OCI-LY7 (cell line): ENCODE data around the gene FDXACB1. TPM values are rescaled to one million over a fixed set of nuclear protein-coding genes. Genes with fewer than 3 reads are reported as not detected.
"Not testable (repeated sequence)": the region's sequence is repeated elsewhere in the genome, so short reads cannot be mapped to it uniquely, and the experiment has no call there.

ENCODE experiments used
- BruUV-seq: library from RNA; stranded (reverse); fragments of 400-500 nt; replicated peaks from 2 replicates; lab custom pipeline; 2021; lab: Mats Ljungman, UMichigan
- CTCF ChIA-PET: fragments of 300-600 bp; sonication (Branson Sonifier 250); formaldehyde crosslinking; loops from one replicate; lab custom pipeline; 2022; ENCODE audit warnings: antibody characterized with exemption; ENCODE audit not compliant: unreplicated experiment; lab: Charles Lee
- POLR2A ChIA-PET: fragments of 300-600 bp; sonication (Branson Sonifier 250); formaldehyde crosslinking; loops from one replicate; lab custom pipeline; 2022; ENCODE audit warnings: antibody characterized with exemption; lab: Charles Lee
- DNase-seq: peaks from one replicate; pipeline ENCODE4 v3.0.0-alpha.2; 2015; ENCODE audit warnings: low spot score
- H2AFZ ChIP-seq: fragments of 200-600 bp; sonication (generic), shearing (Covaris generic); 2 replicates; pipeline ENCODE4 v1.6.1; 2014; ENCODE audit warnings: mild to moderate bottlenecking, antibody characterized with exemption, low read length, moderate library complexity
- H3K27ac ChIP-seq: fragments of 200-600 bp; sonication (generic); 2 replicates; pipeline ENCODE4 v1.5.1; 2014; ENCODE audit warnings: mixed run types, low read depth, mild to moderate bottlenecking, moderate library complexity, low read length, inconsistent platforms; ENCODE audit not compliant: poor library complexity, severe bottlenecking
- H3K36me3 ChIP-seq: fragments of 200-600 bp; sonication (generic); 2 replicates; pipeline ENCODE4 v1.6.1; 2014; ENCODE audit warnings: mild to moderate bottlenecking, antibody characterized with exemption, low read length, moderate library complexity, mixed read lengths; ENCODE audit not compliant: insufficient read depth
- H3K4me1 ChIP-seq: fragments of 200-600 bp; sonication (generic); 2 replicates; pipeline ENCODE4 v1.5.1; 2014; ENCODE audit warnings: mild to moderate bottlenecking, low read length; ENCODE audit not compliant: insufficient read depth, poor library complexity, severe bottlenecking
- H3K4me2 ChIP-seq: fragments of 200-600 bp; sonication (generic); 2 replicates; pipeline ENCODE4 v1.6.1; 2014; ENCODE audit warnings: mild to moderate bottlenecking, low read length
- H3K4me3 ChIP-seq: fragments of 200-600 bp; sonication (generic); 2 replicates; pipeline ENCODE4 v1.5.1; 2014; ENCODE audit warnings: mild to moderate bottlenecking, low read depth, low read length; ENCODE audit not compliant: poor library complexity, severe bottlenecking
- H3K79me2 ChIP-seq: fragments of 200-600 bp; sonication (generic); 2 replicates; pipeline ENCODE4 v1.6.1; 2016; ENCODE audit warnings: low read depth, mild to moderate bottlenecking, low read length, moderate library complexity, mixed read lengths; ENCODE audit not compliant: insufficient read depth
- H3K9me2 ChIP-seq: fragments of 200-600 bp; sonication (generic); 2 replicates; pipeline ENCODE4 v1.6.1; 2016; ENCODE audit warnings: mild to moderate bottlenecking, low read length, mixed read lengths; ENCODE audit not compliant: insufficient read depth
- H3K9me3 ChIP-seq: fragments of 200-600 bp; sonication (generic); 2 replicates; pipeline ENCODE4 v1.6.1; 2014; ENCODE audit warnings: mild to moderate bottlenecking, mixed run types, low read length, mixed read lengths
- H4K20me1 ChIP-seq: fragments of 200-600 bp; sonication (generic); 2 replicates; pipeline ENCODE4 v1.6.1; 2014; ENCODE audit warnings: mild to moderate bottlenecking, antibody characterized with exemption, low read length, moderate library complexity, mixed read lengths; ENCODE audit not compliant: insufficient read depth
- CTCF ChIP-seq: fragments of 200-600 bp; sonication (generic); conservative IDR thresholded peaks from 2 replicates; pipeline ENCODE4 v1.5.1; 2014; ENCODE audit warnings: mild to moderate bottlenecking, antibody characterized with exemption, low read length, moderate library complexity, mixed read lengths
- EZH2phosphoT487 ChIP-seq: fragments of 200-600 bp; sonication (generic); IDR thresholded peaks from 2 replicates; pipeline ENCODE4 v1.6.1; 2018; ENCODE audit warnings: low read depth, borderline replicate concordance, mild to moderate bottlenecking, mixed run types, antibody characterized with exemption, low read length, moderate library complexity, mixed read lengths
- intact Hi-C: fragments of 100-400 bp; cut with micrococcal nuclease; formaldehyde crosslinking; loops from one replicate; pipeline ENCODE4 v1.10.0; 2022; ENCODE audit not compliant: unreplicated experiment
- total RNA-seq, 2 experiments: library from RNA; depleted of rRNA in 1 of 2; stranded (reverse); fragments of >200 nt in 1 of 2; shearing (Covaris generic) in 1 of 2; gene quantifications; 2 replicates each; pipeline ENCODE4 v1.2.3, GENCODE V29; 2014 to 2022

The FDXACB1 gene
- total RNA-seq, 2 experiments from 2014 or later = 5.8 to 6.2 TPM

DNA sequence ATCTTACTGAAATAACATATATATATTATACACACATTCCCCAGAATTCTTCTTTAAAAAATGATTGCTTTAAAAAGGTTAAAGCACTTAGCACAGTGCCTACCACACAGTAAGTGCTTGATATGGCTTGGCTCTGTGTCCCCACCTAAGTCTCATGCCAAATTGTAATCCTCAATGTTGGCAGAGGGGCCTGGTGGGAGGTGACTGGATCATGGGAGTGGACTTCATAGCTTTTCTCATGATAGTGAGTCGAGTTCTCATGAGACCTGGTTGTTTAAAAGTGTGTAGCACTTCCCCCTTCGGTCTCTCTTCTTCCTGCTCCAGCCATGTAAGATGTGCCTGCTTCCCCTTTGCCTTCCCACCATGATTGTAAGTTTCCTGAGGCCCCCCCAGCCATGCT is 26.4 kb upstream of the FDXACB1 start:
- CTCF ChIA-PET = no interaction called here
- TF ChIP-seq CTCF (no peak), EZH2phosphoT487 (no peak)

GRCh38 chr11:111886844-111887243 is 7.9 kb upstream of the FDXACB1 start:
- Histone ChIP-seq H3K36me3 (no peaks in the 10 kb centered on the region), H4K20me1 (no peaks in the 10 kb centered on the region), H3K27ac (no peak overlapping the region), H3K4me1 (no peaks in the 10 kb centered on the region), H3K79me2 (no peaks in the 10 kb centered on the region), H2AFZ (no peak overlapping the region), H3K4me3 (no peak overlapping the region), H3K9me3 (no peaks in the 10 kb centered on the region), H3K4me2 (no peak overlapping the region), H3K9me2 (no peaks in the 10 kb centered on the region)
- POLR2A ChIA-PET = interaction anchor here (0.7 to 0.9 kb wide), 2 partner anchors 16 to 48 kb away, joined by 3 to 4 read pairs; no protein-coding TSS in a partner anchor
- no peak for DNase-seq
- BruUV-seq = no TSS peak
- intact Hi-C loops = no loop called here
- TF ChIP-seq CTCF = no peak
- no peak for TF ChIP-seq EZH2phosphoT487
- CTCF ChIA-PET = no interaction called here

More for the DNA sequence above, 26.4 kb upstream of the FDXACB1 start:
- Histone ChIP-seq H3K4me3 (no peak overlapping the region), H3K27ac (no peak overlapping the region), H3K4me2 (no peak overlapping the region), H3K9me3 (no peaks in the 10 kb centered on the region), H3K79me2 (no peaks in the 10 kb centered on the region), H3K4me1 (no peaks in the 10 kb centered on the region), H3K36me3 (no peaks in the 10 kb centered on the region), H3K9me2 (no peaks in the 10 kb centered on the region), H2AFZ (no peak overlapping the region), H4K20me1 (no peaks in the 10 kb centered on the region)
- intact Hi-C loops = no loop called here
- DNase-seq = no peak
- no TSS peak for BruUV-seq
- POLR2A ChIA-PET = interaction anchor here (0.5 to 1.7 kb wide), 5 partner anchors 17 to 285 kb away, joined by 3 to 4 read pairs (median 3); no protein-coding TSS in a partner anchor

DNA sequence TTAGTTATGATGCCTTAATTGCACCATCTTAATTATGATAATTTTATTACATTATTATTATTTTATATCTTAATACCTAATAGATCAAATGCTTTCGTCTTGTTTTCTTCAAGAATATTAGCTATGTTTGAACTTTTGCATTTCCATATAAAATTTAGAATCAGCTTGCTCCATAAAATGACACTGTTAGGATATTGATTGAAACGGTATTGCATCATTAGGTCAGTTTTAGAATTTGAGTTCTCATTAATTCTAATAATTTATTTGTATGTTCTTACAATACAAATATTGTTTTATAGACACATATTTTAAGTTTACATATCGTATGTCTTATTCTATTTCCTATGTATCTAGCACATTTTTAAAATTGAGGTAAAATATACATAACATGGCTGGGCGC is 7.1 kb upstream of the FDXACB1 start:
- Histone ChIP-seq H3K36me3 (no peaks in the 10 kb centered on the region), H3K9me2 (no peaks in the 10 kb centered on the region), H3K4me1 (no peaks in the 10 kb centered on the region), H3K4me3 (no peak overlapping the region), H3K79me2 (no peaks in the 10 kb centered on the region), H3K9me3 (no peaks in the 10 kb centered on the region), H3K4me2 (no peak overlapping the region), H4K20me1 (no peaks in the 10 kb centered on the region), H2AFZ (no peak overlapping the region), H3K27ac (no peak overlapping the region)
- ChIA-PET POLR2A (interaction anchor here (0.6 to 1.3 kb wide), 2 partner anchors 22 to 216 kb away, joined by 3 read pairs; no protein-coding TSS in a partner anchor), CTCF (no interaction called here)
- BruUV-seq = no TSS peak
- TF ChIP-seq CTCF = no peak
- no peak for TF ChIP-seq EZH2phosphoT487
- intact Hi-C loops = no loop called here
- no peak for DNase-seq

DNA sequence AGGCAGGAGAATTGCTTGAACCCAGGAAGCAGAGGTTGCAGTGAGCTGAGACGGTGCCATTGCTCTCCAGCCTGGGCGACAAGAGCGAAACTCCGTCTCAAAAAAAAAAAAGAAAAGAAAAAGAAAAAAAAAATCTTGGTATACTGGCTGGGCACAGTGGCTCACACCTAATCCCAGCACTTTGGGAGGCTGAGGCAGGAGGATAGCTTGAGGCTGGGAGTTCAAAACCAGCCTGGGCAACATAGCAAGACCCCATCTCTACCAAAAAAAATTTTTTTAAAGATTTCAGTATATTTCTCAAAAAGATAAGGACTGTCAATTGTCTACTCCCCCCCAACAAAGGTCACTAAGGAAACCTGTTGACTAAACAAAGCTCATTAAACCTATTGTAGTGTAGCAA is 6.1 kb upstream of the FDXACB1 start:
- H3K4me1 ChIP-seq = not testable (repeated sequence)

More for the DNA sequence above, 6.1 kb upstream of the FDXACB1 start:
- DNase-seq, H3K36me3 ChIP-seq, CTCF ChIA-PET, H3K9me2 ChIP-seq, H3K4me3 ChIP-seq, intact Hi-C loops, H2AFZ ChIP-seq, H3K79me2 ChIP-seq, H3K4me2 ChIP-seq, H4K20me1 ChIP-seq, H3K27ac ChIP-seq, H3K9me3 ChIP-seq, BruUV-seq: not testable (repeated sequence)
- POLR2A ChIA-PET = interaction anchor here (1.0 to 1.3 kb wide), 2 partner anchors 23 to 26 kb away, joined by 3 read pairs; no protein-coding TSS in a partner anchor
